Astrocyte of the cerebellum (primary cell): ENCODE results near the gene OCA2.

Source experiments
- DNase-seq: peaks from one replicate; pipeline ENCODE4 v3.0.0-alpha.2; 2011; ENCODE audit warnings: low read depth
- H3K4me3 ChIP-seq: 2 replicates; pipeline ENCODE4 v1.5.1; 2011; ENCODE audit warnings: mild to moderate bottlenecking, low read depth, low read length, moderate library complexity
- CTCF ChIP-seq: IDR thresholded peaks from 2 replicates; pipeline ENCODE4 v1.5.1; 2012; ENCODE audit warnings: low read length, low read depth, moderate library complexity, mild to moderate bottlenecking; ENCODE audit errors: missing control alignments
- in situ Hi-C: cut with HindIII; loops from 2 replicates; pipeline ENCODE4 v1.10.0; 2017; ENCODE audit warnings: low sequenced_read_pairs

Gene OCA2

GRCh38 chr15:28001641-28002040, 97.5 kb downstream of the OCA2 start:
- DNase-seq, result no peak
- H3K4me3 ChIP-seq, result no peak overlapping the region
- no peak for TF ChIP-seq CTCF
- in situ Hi-C loops, result no loop called here

- DNase-seq, result no peak
- H3K4me3 ChIP-seq, result no peak overlapping the region
- in situ Hi-C loops, result no loop called here
- TF ChIP-seq CTCF, result no peak
Observed at GRCh38 chr15:27993996-27994780, 104.9 kb downstream of the OCA2 start.

- in situ Hi-C loops, result no loop called here
- no peak overlapping the region for H3K4me3 ChIP-seq
- DNase-seq, result no peak
- TF ChIP-seq CTCF, result no peak
Observed at GRCh38 chr15:27993544-27993943, 105.6 kb downstream of the OCA2 start.

GRCh38 chr15:27990521-27991515, 108.3 kb downstream of the OCA2 start:
- no peak overlapping the region for H3K4me3 ChIP-seq
- peak; percentile 2 for DNase-seq
- TF ChIP-seq CTCF, result no peak
- in situ Hi-C loops, result no loop called here

GRCh38 chr15:27989838-27990237, 109.3 kb downstream of the OCA2 start:
- H3K4me3 ChIP-seq, result no peak overlapping the region
- DNase-seq, result no peak
- in situ Hi-C loops, result no loop called here
- TF ChIP-seq CTCF, result no peak

GRCh38 chr15:27989427-27989826, 109.7 kb downstream of the OCA2 start:
- no peak for DNase-seq
- no peak overlapping the region for H3K4me3 ChIP-seq
- TF ChIP-seq CTCF, result no peak
- in situ Hi-C loops, result no loop called here
